ENCODE data around the gene TMEM52. TPM values are rescaled to one million over a fixed set of nuclear protein-coding genes. Genes with fewer than 3 reads are reported as not detected.

The TMEM52 gene
- total RNA-seq, 4 donors from 2014 or later = 0.74 to 5.7 (median 3.5) TPM

DNA sequence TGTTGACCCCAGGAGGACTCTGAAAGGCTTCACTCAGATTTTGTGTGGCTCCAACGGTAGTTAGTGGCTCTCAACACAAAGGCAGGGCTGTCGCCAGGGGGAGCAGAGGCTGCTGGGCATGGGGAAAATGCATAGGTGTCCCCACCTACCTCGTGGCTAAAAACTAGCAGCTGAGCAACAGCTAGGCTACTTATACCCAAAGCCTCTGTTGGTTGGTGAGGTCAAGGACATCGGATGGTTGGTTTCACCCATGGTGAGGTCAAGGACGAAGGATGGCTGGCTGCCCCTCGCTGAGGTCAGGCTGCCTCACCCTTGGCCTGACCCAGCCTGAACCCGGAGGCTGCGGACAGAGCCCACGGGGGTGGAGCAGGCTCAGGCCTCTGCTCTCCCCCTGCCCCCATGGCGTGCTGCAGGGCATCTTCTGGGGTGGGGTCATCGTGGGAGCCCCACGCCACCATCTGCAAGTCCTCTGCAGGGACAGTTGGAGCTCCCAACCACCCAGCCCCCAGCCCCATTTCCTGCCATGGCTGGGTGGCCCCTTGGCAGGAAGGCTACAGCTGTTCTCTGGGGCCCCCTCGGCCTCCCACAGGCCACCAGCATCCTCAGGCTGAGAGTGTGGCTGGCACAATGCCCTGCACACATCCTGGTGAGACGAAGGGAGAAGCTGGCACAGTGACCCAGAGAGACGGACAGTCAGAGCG, 19.7 kb downstream of the TMEM52 start:
- ATAC-seq (ENCODE audit: low FRiP score) (no peak), DNase-seq (ENCODE audit: low spot score) (no peak)

DNA sequence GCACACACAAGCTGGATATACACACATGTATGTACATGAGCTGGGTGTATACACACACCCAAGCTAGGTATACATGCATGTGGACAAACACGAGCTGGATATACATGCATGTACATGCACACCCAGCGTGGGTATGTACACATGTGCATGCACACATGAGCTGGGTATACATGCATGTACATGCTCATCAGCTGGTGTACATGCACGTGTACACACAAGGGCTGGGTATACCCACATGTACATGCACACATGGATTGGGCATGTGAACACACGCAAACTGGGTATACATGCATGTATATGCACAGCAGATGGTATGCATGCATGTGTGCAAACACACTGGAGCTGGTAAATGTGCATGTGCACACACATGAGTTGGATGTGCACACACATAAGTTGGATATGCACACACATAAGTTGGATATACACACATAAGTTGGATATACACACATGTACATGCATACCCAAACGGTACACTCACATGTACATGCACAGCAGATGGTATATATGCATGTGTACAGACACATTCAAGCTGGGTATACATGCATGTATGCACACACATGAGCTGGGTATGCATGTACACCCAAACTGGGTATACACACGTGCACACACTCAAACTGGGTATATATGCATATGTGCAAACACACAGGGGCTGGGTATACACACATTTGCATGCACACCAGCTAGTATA, 20.7 kb downstream of the TMEM52 start:
- TF ChIP-seq, protein P1, sequence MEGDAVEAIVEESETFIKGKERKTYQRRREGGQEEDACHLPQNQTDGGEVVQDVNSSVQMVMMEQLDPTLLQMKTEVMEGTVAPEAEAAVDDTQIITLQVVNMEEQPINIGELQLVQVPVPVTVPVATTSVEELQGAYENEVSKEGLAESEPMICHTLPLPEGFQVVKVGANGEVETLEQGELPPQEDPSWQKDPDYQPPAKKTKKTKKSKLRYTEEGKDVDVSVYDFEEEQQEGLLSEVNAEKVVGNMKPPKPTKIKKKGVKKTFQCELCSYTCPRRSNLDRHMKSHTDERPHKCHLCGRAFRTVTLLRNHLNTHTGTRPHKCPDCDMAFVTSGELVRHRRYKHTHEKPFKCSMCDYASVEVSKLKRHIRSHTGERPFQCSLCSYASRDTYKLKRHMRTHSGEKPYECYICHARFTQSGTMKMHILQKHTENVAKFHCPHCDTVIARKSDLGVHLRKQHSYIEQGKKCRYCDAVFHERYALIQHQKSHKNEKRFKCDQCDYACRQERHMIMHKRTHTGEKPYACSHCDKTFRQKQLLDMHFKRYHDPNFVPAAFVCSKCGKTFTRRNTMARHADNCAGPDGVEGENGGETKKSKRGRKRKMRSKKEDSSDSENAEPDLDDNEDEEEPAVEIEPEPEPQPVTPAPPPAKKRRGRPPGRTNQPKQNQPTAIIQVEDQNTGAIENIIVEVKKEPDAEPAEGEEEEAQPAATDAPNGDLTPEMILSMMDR (IDR thresholded peaks at IDR 0.05) = no peak
- no peak for DNase-seq (ENCODE audit: low spot score)
- no peak for ATAC-seq (ENCODE audit: low FRiP score)

More for the DNA sequence above, 19.7 kb downstream of the TMEM52 start:
- TF ChIP-seq, protein P1 (IDR thresholded peaks at IDR 0.05) = no peak

DNA sequence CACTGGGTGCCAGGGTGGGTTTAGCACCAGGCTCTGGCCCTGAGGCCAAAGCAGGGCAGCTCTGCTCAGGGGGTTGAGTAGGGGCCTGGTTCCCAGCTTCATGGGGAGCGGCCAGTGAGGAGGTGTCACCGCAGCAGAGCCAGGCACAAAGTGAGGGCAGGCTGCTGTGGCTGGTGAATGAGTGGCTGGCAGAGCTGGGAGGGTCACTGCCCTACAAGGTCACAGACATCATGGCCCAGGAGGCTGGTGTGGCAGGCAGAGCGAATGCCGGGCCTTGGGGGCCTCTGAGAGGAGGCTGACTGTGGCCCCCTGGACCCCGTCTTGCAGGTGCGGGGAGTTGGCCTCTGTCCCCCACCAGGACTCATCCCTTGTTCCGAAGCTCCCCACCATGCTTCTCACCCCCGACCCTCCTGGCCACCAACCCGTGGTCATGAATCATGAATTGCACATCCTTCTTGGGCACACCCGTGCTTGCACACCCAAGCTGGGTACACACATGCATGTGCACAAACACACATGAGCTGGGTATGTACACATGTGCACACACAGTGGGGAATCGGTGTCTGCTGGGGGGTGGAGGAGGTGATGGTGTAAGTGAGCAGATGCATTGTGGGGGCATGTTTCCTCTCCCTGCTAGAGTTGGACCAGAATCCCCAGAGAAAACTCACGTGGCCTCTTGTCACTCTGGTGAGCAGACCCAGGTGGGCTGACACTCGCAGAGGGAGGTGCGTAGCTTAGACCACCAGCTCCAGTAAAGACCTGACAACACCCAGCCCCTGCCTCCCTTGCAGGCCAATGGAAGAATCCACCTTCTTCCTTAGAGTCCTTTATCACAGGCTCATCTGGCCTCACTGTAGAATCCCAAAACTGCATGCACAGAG, 23.4 kb downstream of the TMEM52 start:
- no peak for DNase-seq (ENCODE audit: low spot score)
- TF ChIP-seq, protein P1 (IDR thresholded peaks at IDR 0.05) = no peak
- no peak for ATAC-seq (ENCODE audit: low FRiP score)

DNA sequence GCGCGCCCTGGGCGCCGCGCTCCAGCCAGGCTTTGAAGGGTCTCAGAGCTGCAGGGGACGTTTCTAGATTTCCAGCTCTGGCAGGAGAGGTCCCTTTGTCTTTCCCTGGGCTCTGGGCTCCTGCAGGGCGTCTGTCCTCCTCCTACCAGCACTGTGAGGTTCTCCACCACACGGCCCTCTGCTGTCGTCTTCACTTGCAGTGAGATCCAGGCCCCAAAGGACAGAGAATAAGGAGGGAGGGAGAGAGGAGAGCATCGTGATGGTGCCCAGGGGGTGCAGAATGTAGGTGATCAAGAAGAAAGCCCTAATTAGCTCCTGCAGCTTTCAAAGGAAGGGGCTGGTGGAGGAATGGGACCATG, 24.0 kb downstream of the TMEM52 start:
- no peak for DNase-seq (ENCODE audit: low spot score)
- ATAC-seq (ENCODE audit: low FRiP score) = no peak
- TF ChIP-seq, protein P1 (IDR thresholded peaks at IDR 0.05) = no peak

DNA sequence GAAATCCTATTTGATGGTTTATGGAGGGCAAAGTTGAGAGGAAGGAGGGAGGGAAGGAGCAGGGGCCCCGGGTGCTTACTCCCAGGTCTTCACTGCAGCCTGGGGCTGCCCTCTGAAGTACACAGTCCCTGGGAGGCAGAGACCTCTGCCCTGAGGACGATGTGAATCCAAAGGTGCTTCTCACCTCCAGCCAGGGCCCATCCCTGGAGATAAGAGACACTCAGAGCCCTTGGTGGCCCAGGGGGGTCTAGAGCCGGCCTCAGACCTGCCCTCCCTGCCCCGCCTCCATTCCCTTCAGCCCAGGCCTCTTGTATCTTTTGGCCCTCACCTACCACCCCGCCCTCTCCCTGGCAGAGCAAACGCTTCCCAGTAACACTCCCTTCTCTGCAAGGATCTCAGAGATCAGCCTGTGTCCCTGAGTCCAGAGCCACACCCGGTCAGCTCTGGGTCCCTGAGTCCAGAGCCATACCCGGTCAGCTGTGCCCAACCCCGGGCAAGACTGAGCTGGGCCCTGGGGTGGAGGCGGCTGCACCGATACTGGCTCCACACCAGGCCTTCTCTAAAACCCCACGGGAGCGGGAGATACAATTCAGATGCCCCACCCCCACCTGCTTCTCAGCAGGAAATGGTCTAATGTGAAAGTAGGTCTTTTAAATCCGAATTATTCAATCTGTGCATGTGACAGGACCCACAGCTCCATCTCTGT, 24.6 kb downstream of the TMEM52 start:
- TF ChIP-seq, protein P1 (IDR thresholded peaks at IDR 0.05) = no peak
- ATAC-seq (ENCODE audit: low FRiP score) (no peak), DNase-seq (ENCODE audit: low spot score) (no peak)

DNA sequence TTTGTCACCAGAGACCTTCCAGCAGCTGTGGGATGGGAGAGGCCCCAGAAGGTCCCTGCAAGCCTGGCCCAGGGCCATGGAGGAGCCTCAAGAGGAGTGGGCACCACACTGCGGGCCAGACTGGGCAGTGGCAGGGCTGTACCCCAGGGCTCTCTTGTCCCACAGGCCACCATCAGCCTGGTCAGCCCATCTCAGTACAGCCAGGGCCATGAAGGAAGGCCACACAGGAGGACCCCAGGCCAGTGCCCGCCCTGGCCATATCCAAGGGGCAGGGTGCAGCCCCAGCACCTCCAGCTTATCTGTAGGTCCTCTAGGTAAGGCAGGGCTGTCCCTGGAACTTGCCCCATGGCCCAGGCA, 25.1 kb downstream of the TMEM52 start:
- ATAC-seq (ENCODE audit: low FRiP score) (no peak), DNase-seq (ENCODE audit: low spot score) (no peak)
- TF ChIP-seq, protein P1 (IDR thresholded peaks at IDR 0.05) = no peak
